A549 (cell line): Measurements from ENCODE around the gene SASS6.

Source experiments
- BHLHE40 ChIP-seq: IDR thresholded peaks from 2 replicates; pipeline ENCODE4 v1.6.1; 2012; ENCODE audit warnings: low read depth, low read length, inconsistent platforms
- CHD4 ChIP-seq: fragments of 200-600 bp; sonication (generic); IDR thresholded peaks from 2 replicates; pipeline ENCODE4 v1.6.1; 2016; ENCODE audit warnings: antibody characterized with exemption, mild to moderate bottlenecking, borderline replicate concordance
- EHMT2 ChIP-seq: fragments of 200-600 bp; sonication (generic); IDR thresholded peaks from 2 replicates; pipeline ENCODE4 v1.6.1; 2016; ENCODE audit warnings: antibody characterized with exemption, low read depth, mild to moderate bottlenecking, moderate library complexity
- MAZ ChIP-seq: fragments of 150-350 bp; IDR thresholded peaks from 2 replicates; pipeline ENCODE4 v1.6.1; 2014; ENCODE audit warnings: antibody characterized with exemption, low read depth, low read length, borderline replicate concordance
- TF ChIP-seq, protein P1 (sequence below): fragments of >200 bp; sonication (Bioruptor Twin); formaldehyde crosslinking; IDR thresholded peaks from 3 replicates; pipeline ENCODE4 v1.5.1; 2016
- TF ChIP-seq, protein P2 (sequence below): IDR thresholded peaks from 2 replicates; pipeline ENCODE4 v1.6.1; 2012; ENCODE audit warnings: low read depth, borderline replicate concordance

DNA sequence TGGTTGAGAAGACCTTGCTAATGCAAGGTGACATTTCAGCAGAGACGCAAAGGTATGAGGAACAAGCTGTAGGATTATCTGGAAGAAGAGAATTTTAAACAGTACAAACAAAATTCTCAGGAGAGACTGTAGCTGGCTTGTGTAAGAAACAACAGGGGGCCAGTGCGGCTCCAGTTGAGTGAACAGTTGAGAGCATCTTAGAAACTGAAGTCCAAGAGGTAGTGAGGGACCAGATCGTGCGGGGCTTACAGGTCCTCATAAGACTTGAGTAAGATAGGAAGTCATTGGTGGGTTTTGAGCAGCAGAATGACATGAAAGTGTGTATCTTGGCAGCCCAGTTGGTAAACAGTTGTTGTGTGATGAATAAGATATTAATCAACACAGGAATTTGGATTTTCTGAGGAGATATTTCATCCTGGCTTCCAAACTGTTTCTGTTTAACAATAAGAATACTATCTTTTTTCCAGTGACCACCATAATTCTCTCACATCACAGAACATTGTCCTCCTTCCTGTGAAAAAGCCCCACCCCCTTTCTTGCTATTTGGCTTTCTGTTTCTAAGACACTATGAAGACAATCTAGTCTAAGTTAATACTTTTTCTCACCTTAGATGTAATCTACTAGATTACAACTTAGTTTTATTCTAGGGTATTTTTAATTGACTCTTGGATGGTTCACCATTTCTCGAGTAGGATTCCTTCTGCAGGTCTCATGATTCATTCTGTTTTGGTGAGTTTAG is 62.4 kb downstream of the SASS6 start:
- TF ChIP-seq BHLHE40 (no peak), CHD4 (no peak), MAZ (no peak), EHMT2 (no peak)
- TF ChIP-seq, protein P1, sequence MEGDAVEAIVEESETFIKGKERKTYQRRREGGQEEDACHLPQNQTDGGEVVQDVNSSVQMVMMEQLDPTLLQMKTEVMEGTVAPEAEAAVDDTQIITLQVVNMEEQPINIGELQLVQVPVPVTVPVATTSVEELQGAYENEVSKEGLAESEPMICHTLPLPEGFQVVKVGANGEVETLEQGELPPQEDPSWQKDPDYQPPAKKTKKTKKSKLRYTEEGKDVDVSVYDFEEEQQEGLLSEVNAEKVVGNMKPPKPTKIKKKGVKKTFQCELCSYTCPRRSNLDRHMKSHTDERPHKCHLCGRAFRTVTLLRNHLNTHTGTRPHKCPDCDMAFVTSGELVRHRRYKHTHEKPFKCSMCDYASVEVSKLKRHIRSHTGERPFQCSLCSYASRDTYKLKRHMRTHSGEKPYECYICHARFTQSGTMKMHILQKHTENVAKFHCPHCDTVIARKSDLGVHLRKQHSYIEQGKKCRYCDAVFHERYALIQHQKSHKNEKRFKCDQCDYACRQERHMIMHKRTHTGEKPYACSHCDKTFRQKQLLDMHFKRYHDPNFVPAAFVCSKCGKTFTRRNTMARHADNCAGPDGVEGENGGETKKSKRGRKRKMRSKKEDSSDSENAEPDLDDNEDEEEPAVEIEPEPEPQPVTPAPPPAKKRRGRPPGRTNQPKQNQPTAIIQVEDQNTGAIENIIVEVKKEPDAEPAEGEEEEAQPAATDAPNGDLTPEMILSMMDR = no peak
- TF ChIP-seq, protein P2, sequence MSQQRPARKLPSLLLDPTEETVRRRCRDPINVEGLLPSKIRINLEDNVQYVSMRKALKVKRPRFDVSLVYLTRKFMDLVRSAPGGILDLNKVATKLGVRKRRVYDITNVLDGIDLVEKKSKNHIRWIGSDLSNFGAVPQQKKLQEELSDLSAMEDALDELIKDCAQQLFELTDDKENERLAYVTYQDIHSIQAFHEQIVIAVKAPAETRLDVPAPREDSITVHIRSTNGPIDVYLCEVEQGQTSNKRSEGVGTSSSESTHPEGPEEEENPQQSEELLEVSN = no peak
